Mesendoderm (in vitro differentiated cells): ENCODE data around the gene EBPL.
"Not testable (repeated sequence)": the region's sequence is repeated elsewhere in the genome, so short reads cannot be mapped to it uniquely, and the experiment has no call there.

Experiments
- DNase-seq: peaks from one replicate; pipeline ENCODE4 v3.0.0; 2013
- H2AK5ac ChIP-seq: 2 replicates; pipeline ENCODE4 v1.6.1; 2013; ENCODE audit warnings: low read length, inconsistent platforms
- H2BK120ac ChIP-seq: 2 replicates; pipeline ENCODE4 v1.6.1; 2013; ENCODE audit warnings: low read depth, mild to moderate bottlenecking, low read length, moderate library complexity, mixed read lengths
- H2BK15ac ChIP-seq: replicated peaks from 2 replicates; pipeline ENCODE4 v1.6.1; 2013; ENCODE audit warnings: low read depth, mild to moderate bottlenecking, moderate library complexity
- H2BK5ac ChIP-seq: 2 replicates; pipeline ENCODE4 v1.6.1; 2013; ENCODE audit warnings: low read length, inconsistent platforms
- H3K18ac ChIP-seq: 2 replicates; pipeline ENCODE4 v1.6.1; 2013; ENCODE audit warnings: mild to moderate bottlenecking, low read length, mixed read lengths
- H3K23ac ChIP-seq: one replicate; pipeline ENCODE4 v1.6.1; 2013; ENCODE audit warnings: low read length
- H3K27ac ChIP-seq: 2 replicates; pipeline ENCODE4 v1.5.1; 2013; ENCODE audit warnings: low read depth, mild to moderate bottlenecking, inconsistent platforms, low read length, moderate library complexity
- H3K27me3 ChIP-seq: 2 replicates; pipeline ENCODE4 v1.6.1; 2013; ENCODE audit warnings: low read length, control low read depth, mild to moderate bottlenecking, inconsistent platforms; ENCODE audit not compliant: insufficient read depth, poor library complexity
- H3K36me3 ChIP-seq: 2 replicates; pipeline ENCODE4 v1.6.1; 2013; ENCODE audit warnings: low read length, inconsistent platforms; ENCODE audit not compliant: control insufficient read depth, insufficient read depth
- H3K4ac ChIP-seq: one replicate; pipeline ENCODE4 v1.6.1; 2013; ENCODE audit warnings: low read depth, mild to moderate bottlenecking, low read length, moderate library complexity
- H3K4me1 ChIP-seq: 2 replicates; pipeline ENCODE4 v1.6.1; 2013; ENCODE audit warnings: low read depth, low read length, inconsistent platforms; ENCODE audit not compliant: control insufficient read depth
- H3K4me2 ChIP-seq: 2 replicates; pipeline ENCODE4 v1.6.1; 2013; ENCODE audit warnings: low read length
- H3K4me3 ChIP-seq: 2 replicates; pipeline ENCODE4 v1.5.1; 2013; ENCODE audit warnings: mild to moderate bottlenecking, low read length
- H3K56ac ChIP-seq: one replicate; pipeline ENCODE4 v1.6.1; 2013; ENCODE audit warnings: low read length
- H3K79me1 ChIP-seq: 2 replicates; pipeline ENCODE4 v1.6.1; 2013; ENCODE audit warnings: low read length, inconsistent platforms
- H3K79me2 ChIP-seq: 2 replicates; pipeline ENCODE4 v1.6.1; 2013; ENCODE audit warnings: mild to moderate bottlenecking, low read length; ENCODE audit not compliant: control insufficient read depth, insufficient read depth
- H3K9ac ChIP-seq: 2 replicates; pipeline ENCODE4 v1.6.1; 2013; ENCODE audit warnings: low read length, inconsistent platforms
- H4K5ac ChIP-seq: one replicate; pipeline ENCODE4 v1.6.1; 2013; ENCODE audit warnings: low read length
- H4K8ac ChIP-seq: one replicate; pipeline ENCODE4 v1.6.1; 2013; ENCODE audit warnings: low read depth, mild to moderate bottlenecking, control low read depth, low read length, moderate library complexity
- WGBS: extraction: QIAGEN DNeasy Blood & Tissue Kit; methylation state at CpG from one replicate; pipeline ENCODE4 v1.1.7; 2013; ENCODE audit warnings: low lambda C conversion rate, missing lambda C conversion rate; ENCODE audit not compliant: insufficient coverage; ENCODE audit errors: extremely low coverage; 5-methylcytosine and 5-hydroxymethylcytosine counted together

Gene EBPL

DNA sequence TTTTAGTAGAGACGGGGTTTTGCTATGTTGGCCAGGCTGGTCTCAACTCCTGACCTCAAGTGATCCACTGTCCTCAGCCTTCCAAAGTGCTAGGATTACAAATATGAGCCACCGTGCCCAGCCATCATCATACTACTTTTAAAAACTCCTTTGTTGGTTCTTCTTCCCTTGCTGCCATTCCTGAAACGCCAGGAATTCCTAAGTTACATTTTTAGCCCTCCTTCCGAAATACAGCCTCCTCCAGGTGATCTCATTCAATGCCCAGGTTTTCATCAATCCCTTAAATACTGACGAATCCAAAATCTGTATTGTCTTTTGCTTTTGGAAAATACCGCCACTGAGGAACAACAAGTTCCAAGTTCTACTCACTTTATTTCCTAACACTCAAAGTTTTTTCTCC, 25.3 kb upstream of the EBPL start:
- no peaks in the 10 kb centered on the region for H3K27me3 ChIP-seq
- no peak overlapping the region for H2BK15ac ChIP-seq
- H4K8ac ChIP-seq: no peak overlapping the region
- no peak overlapping the region for H3K4ac ChIP-seq
- H3K79me1 ChIP-seq: no peaks in the 10 kb centered on the region
- H3K36me3 ChIP-seq: no peaks in the 10 kb centered on the region
- H3K9ac ChIP-seq: no peak overlapping the region
- H2BK5ac ChIP-seq: no peak overlapping the region
- H3K23ac ChIP-seq: no peak overlapping the region
- DNase-seq: peak; percentile 72
- no peak overlapping the region for H3K18ac ChIP-seq
- no peaks in the 10 kb centered on the region for H3K4me1 ChIP-seq
- no peak overlapping the region for H2AK5ac ChIP-seq
- H3K27ac ChIP-seq: no peak overlapping the region
- H4K5ac ChIP-seq: no peak overlapping the region
- WGBS: no CpG with 5 or more reads among the region's 6 CpGs
- H2BK120ac ChIP-seq: no peak overlapping the region
- no peak overlapping the region for H3K56ac ChIP-seq
- no peak overlapping the region for H3K4me3 ChIP-seq
- H3K4me2 ChIP-seq: no peak overlapping the region
- H3K79me2 ChIP-seq: no peaks in the 10 kb centered on the region

DNA sequence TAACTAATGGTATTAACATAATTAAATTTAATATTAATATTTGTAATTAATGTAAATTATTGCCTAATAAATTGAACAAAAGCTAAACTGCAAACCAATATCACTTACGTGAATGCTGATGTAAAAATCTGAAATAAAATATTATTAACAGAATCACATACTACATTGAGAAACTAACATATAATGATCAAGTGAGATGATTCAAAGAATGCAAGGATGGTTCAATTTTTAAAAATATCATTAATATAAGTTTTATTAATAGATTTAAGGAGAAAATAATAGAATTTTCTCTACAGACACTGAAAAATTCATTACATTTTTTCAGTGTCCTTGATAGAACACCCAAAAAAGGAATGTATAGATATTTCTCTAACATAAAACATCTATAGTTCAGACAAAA, 23.5 kb upstream of the EBPL start:
- H3K79me2 ChIP-seq: no peaks in the 10 kb centered on the region
- no peaks in the 10 kb centered on the region for H3K79me1 ChIP-seq
- H2BK5ac ChIP-seq: no peak overlapping the region
- no peak overlapping the region for H3K23ac ChIP-seq
- H3K9ac ChIP-seq: no peak overlapping the region
- H2BK15ac ChIP-seq: no peak overlapping the region
- no peaks in the 10 kb centered on the region for H3K4me1 ChIP-seq
- no peak overlapping the region for H2BK120ac ChIP-seq
- H3K4me3 ChIP-seq: no peak overlapping the region
- DNase-seq: no peak
- H4K5ac ChIP-seq: no peak overlapping the region
- H3K27me3 ChIP-seq: no peaks in the 10 kb centered on the region
- H4K8ac ChIP-seq: no peak overlapping the region
- H3K18ac ChIP-seq: no peak overlapping the region
- H3K4me2 ChIP-seq: no peak overlapping the region
- H3K27ac ChIP-seq: no peak overlapping the region
- H2AK5ac ChIP-seq: no peak overlapping the region
- no peaks in the 10 kb centered on the region for H3K36me3 ChIP-seq
- no CpG with 5 or more reads among the region's 1 CpG for WGBS
- H3K56ac ChIP-seq: no peak overlapping the region
- H3K4ac ChIP-seq: no peak overlapping the region

DNA sequence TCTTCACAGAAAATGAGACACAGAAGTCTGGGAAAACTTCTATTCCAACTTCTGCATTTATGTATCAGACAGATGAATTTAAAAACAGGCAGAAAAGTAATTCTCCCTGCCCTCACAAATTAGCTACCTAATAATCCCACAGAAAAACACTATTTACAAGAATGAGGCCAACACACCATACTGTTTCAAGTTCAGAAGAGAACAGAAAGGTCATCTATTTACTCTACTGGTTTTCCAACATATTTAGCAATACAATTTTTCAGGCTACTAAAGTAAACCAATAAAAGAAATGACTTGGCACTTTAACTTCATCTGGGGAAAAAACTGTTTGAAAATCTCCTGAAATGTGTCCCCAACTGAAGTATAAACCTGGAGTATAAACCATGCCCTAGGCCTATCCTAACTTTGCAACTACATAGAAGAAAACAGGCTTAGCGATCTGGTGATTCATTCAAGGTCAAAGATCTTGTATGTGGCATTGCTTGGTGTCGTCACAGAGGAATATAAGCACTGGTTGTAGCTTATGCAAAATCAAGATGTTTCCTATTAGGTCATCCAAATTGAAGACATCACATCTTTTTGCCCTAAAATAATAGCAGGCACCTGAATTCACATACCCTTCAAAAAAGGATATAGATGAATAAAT, 20.1 kb upstream of the EBPL start:
- Histone ChIP-seq H3K9ac (no peak overlapping the region), H3K23ac (no peak overlapping the region), H3K4me2 (no peak overlapping the region), H3K4me3 (no peak overlapping the region), H2AK5ac (no peak overlapping the region), H3K27me3 (no peaks in the 10 kb centered on the region), H3K18ac (no peak overlapping the region), H3K27ac (no peak overlapping the region), H2BK15ac (no peak overlapping the region), H3K79me1 (no peaks in the 10 kb centered on the region), H2BK120ac (no peak overlapping the region), H3K4ac (no peak overlapping the region), H4K8ac (no peak overlapping the region), H3K4me1 (no peaks in the 10 kb centered on the region), H3K79me2 (no peaks in the 10 kb centered on the region), H2BK5ac (no peak overlapping the region), H4K5ac (no peak overlapping the region), H3K36me3 (no peaks in the 10 kb centered on the region), H3K56ac (no peak overlapping the region)
- no peak for DNase-seq
- no CpG with 5 or more reads among the region's 2 CpGs for WGBS

DNA sequence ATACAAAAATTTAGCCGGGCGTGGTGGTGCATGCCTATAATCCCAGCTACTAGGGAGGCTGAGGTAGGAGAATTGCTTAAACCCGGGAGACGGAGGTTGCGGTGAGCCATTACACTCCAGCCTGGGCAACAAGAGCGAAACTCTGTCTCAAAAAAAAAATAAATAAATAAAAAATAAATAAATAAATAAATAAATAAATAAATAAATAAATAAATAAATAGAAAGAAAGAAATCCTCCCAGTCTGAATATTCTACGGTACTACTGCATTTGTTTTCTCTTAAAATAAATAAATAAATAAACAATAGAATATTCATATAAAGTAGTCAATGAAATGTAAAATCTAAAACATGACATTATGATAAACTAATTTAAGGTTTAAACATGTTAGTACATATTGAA, 13.0 kb upstream of the EBPL start:
- H2BK5ac ChIP-seq, H2BK15ac ChIP-seq, H3K79me2 ChIP-seq, H4K5ac ChIP-seq, DNase-seq, H2AK5ac ChIP-seq, H3K79me1 ChIP-seq, H3K18ac ChIP-seq, H3K4me2 ChIP-seq, H4K8ac ChIP-seq, H3K36me3 ChIP-seq, H3K9ac ChIP-seq, H3K27ac ChIP-seq, H3K23ac ChIP-seq, H3K4ac ChIP-seq, H3K4me1 ChIP-seq, H3K56ac ChIP-seq, H3K4me3 ChIP-seq, H2BK120ac ChIP-seq, H3K27me3 ChIP-seq: not testable (repeated sequence)
- WGBS: no CpG with 5 or more reads among the region's 7 CpGs

DNA sequence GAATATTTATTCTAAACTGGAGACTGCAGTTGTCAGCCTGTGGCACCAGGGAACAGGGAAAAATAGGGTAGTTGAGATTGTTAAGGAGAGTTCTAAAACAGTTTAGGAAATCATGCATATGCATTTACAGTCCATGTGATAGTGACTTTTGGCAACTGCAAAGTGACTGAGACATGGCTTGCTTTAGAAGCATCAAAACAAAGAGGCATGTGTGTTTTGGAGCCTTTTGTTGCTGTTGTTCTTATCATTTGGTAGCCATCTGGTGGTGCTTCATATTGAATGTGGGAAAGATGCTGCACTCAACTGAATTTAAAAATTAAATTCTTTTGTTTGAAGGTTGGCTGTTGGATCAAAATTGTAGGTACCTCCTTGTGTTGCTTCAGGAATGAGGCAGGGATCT, 10.2 kb upstream of the EBPL start:
- Histone ChIP-seq H2BK5ac (no peak overlapping the region), H3K4me2 (no peak overlapping the region), H3K9ac (no peak overlapping the region), H3K79me2 (no peaks in the 10 kb centered on the region), H3K4me1 (no peaks in the 10 kb centered on the region), H3K4ac (no peak overlapping the region), H3K36me3 (no peaks in the 10 kb centered on the region), H4K8ac (no peak overlapping the region), H3K23ac (no peak overlapping the region), H3K27me3 (no peaks in the 10 kb centered on the region), H2BK15ac (no peak overlapping the region), H3K18ac (no peak overlapping the region), H2BK120ac (no peak overlapping the region), H4K5ac (no peak overlapping the region), H2AK5ac (no peak overlapping the region), H3K79me1 (no peaks in the 10 kb centered on the region), H3K56ac (no peak overlapping the region), H3K27ac (no peak overlapping the region), H3K4me3 (no peak overlapping the region)
- no peak for DNase-seq

DNA sequence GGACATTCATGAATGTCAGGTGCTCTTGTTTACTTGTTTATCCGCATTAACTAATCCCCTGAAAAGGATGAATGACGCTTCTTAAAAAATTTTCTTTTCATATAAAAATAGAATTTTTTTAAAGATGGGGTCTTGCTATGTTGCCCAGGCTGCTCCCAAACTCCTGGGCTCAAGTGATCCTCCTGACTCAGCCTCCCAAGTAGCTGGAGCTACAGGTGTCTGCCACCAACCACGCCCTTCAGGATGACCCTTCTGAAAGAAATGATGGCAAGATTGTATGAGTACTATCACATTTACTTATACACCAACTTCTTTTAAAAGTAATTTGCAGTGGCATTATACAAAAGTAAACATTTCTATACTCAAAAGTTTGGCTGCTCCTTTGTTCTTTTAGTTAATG, 6.2 kb upstream of the EBPL start:
- no CpG with 5 or more reads among the region's 3 CpGs for WGBS
- H3K56ac ChIP-seq: no peak overlapping the region
- H2BK120ac ChIP-seq: no peak overlapping the region
- no peak overlapping the region for H4K8ac ChIP-seq
- no peaks in the 10 kb centered on the region for H3K36me3 ChIP-seq
- H3K4me1 ChIP-seq: no peaks in the 10 kb centered on the region
- no peaks in the 10 kb centered on the region for H3K79me2 ChIP-seq
- no peak overlapping the region for H3K4me3 ChIP-seq
- no peak overlapping the region for H3K4ac ChIP-seq
- H3K9ac ChIP-seq: no peak overlapping the region
- no peak overlapping the region for H3K27ac ChIP-seq
- H3K27me3 ChIP-seq: no peaks in the 10 kb centered on the region
- H4K5ac ChIP-seq: no peak overlapping the region
- no peak overlapping the region for H2BK15ac ChIP-seq
- H3K23ac ChIP-seq: no peak overlapping the region
- no peak overlapping the region for H3K18ac ChIP-seq
- no peaks in the 10 kb centered on the region for H3K79me1 ChIP-seq
- no peak overlapping the region for H3K4me2 ChIP-seq
- no peak overlapping the region for H2AK5ac ChIP-seq
- no peak for DNase-seq
- no peak overlapping the region for H2BK5ac ChIP-seq
